Erythroblast (primary cell): Measurements from ENCODE around the gene YWHAH.
A peak's percentile ranks its signal among the peaks of the same experiment; 100 is the strongest.

Source experiments
- GATA1 ChIP-seq: IDR thresholded peaks from 2 replicates; pipeline ENCODE4 v1.6.1; 2011; ENCODE audit warnings: low read depth, mild to moderate bottlenecking, control low read depth, low read length, moderate library complexity
- POLR2A ChIP-seq: IDR thresholded peaks from 2 replicates; pipeline ENCODE4 v1.6.1; 2011; ENCODE audit warnings: mild to moderate bottlenecking, low read length

DNA sequence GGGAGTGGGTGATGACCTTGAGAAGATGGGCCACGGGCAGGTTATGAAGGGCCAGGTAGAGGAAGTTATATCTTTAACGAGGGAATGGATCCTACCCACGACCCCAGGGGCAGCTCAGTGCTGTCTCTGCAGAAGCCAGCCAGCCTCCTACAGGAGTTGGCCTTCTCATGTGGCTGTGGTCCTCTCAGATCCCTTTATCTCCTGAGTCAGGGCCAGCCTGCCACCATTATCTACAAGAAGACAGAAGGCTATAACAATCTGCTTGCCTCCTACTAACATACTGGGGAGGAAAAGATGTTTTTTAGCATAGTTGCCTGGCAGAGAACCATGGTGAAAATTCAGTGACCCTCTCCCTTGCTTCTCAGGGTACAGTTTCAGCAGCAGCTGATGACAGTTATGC, 7.0 kb upstream of the YWHAH start:
- TF ChIP-seq POLR2A = peak; percentile 44
- peak; percentile 72 for TF ChIP-seq GATA1
